Osteocyte (in vitro differentiated cells): ENCODE data around the gene MPPED1. TPM values are rescaled to one million over a fixed set of nuclear protein-coding genes. Genes with fewer than 3 reads are reported as not detected.

Experiments
- DNase-seq: peaks from one replicate; pipeline ENCODE4 v3.0.0; 2021; ENCODE audit warnings: mixed read lengths; ENCODE audit not compliant: unreplicated experiment; ENCODE audit errors: extremely low spot score
- H3K27ac Mint-ChIP-seq: one replicate; pipeline ENCODE4 v1.8.0; 2021; ENCODE audit warnings: mild to moderate bottlenecking, mixed read lengths; ENCODE audit not compliant: unreplicated experiment
- H3K27me3 Mint-ChIP-seq: one replicate; pipeline ENCODE4 v1.8.0; 2021; ENCODE audit warnings: mixed read lengths; ENCODE audit not compliant: unreplicated experiment
- H3K36me3 Mint-ChIP-seq: one replicate; pipeline ENCODE4 v1.8.0; 2021; ENCODE audit warnings: mixed read lengths; ENCODE audit not compliant: unreplicated experiment
- H3K4me1 Mint-ChIP-seq: one replicate; pipeline ENCODE4 v1.8.0; 2021; ENCODE audit warnings: mixed read lengths; ENCODE audit not compliant: unreplicated experiment
- H3K4me3 Mint-ChIP-seq: one replicate; pipeline ENCODE4 v1.8.0; 2021; ENCODE audit warnings: mild to moderate bottlenecking, moderate library complexity, mixed read lengths; ENCODE audit not compliant: unreplicated experiment
- H3K9me3 Mint-ChIP-seq: one replicate; pipeline ENCODE4 v1.8.0; 2021; ENCODE audit warnings: mixed read lengths; ENCODE audit not compliant: unreplicated experiment
- total RNA-seq: library from RNA; stranded (reverse); gene quantifications from 2 replicates; pipeline ENCODE4 v1.2.1, GENCODE V29; 2021
- TF ChIP-seq, protein P1 (sequence below): fragments of 200-600 bp; sonication (generic); IDR thresholded peaks from 2 replicates; pipeline ENCODE4 v1.5.0; 2021; ENCODE audit warnings: antibody characterized with exemption, mild to moderate bottlenecking, moderate library complexity

The MPPED1 gene
- total RNA-seq, 1 donor from 2014 or later = not detected

DNA sequence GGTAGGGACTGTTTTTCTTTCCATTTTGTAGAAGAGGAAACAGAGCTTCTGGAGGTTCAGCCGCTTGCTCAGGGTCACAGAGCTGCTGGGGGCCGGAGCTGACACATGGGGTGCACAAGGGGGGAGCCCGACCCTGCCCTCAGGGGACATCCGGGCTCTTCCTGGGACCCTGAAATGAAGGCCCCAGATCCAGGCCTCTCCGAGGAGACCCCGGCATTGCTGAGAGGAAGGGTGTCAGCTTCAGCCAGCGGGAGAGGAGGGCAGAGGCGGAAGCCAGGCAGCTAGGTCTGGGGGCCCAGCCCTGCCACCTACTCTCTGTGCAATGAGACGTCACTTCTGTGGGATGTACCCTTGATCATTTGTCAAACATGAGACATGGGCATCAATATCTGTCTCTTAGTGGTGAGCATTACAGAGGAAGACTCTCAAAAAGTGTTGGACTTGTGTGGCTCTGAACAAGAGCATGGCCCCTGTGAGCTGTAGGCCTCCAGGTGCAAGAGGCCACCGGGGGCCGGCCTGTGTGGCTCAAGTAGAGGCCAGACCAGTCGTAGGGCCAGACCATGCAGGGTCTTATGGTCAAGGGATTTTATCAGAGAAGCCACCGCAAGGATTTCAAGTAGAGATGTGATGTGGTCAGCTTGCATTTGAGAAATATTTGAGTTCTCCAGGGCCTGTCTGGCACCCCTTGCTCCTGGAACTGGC is 10.3 kb downstream of the MPPED1 start:
- Mint-ChIP-seq H3K4me1 (no peaks in the 10 kb centered on the region), H3K27ac (no peak overlapping the region), H3K27me3 (peaks cover 15% of the 10 kb centered on the region), H3K9me3 (no peaks in the 10 kb centered on the region), H3K36me3 (no peaks in the 10 kb centered on the region), H3K4me3 (no peak overlapping the region)
- no peak for DNase-seq
- TF ChIP-seq, protein P1, sequence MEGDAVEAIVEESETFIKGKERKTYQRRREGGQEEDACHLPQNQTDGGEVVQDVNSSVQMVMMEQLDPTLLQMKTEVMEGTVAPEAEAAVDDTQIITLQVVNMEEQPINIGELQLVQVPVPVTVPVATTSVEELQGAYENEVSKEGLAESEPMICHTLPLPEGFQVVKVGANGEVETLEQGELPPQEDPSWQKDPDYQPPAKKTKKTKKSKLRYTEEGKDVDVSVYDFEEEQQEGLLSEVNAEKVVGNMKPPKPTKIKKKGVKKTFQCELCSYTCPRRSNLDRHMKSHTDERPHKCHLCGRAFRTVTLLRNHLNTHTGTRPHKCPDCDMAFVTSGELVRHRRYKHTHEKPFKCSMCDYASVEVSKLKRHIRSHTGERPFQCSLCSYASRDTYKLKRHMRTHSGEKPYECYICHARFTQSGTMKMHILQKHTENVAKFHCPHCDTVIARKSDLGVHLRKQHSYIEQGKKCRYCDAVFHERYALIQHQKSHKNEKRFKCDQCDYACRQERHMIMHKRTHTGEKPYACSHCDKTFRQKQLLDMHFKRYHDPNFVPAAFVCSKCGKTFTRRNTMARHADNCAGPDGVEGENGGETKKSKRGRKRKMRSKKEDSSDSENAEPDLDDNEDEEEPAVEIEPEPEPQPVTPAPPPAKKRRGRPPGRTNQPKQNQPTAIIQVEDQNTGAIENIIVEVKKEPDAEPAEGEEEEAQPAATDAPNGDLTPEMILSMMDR = no peak

DNA sequence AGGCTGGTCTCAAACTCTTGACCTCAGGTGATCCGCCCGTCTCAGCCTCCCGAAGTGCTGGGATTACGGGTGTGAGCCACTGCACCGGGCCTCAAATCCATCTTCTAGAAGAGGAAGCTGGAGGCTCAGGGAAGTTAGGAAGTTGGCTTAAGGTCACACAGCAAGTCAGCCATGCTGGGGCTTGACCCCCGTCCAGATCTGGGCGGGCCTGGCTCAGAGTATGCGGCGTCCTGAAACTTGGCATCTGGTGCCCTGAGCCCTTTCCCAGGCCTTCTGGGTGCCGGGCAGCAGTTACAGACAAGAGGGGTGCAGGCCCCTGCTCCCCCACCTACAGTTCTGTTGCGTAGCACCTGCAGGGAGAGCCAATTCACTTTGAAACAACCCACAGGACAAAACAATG is 11.2 kb downstream of the MPPED1 start:
- Mint-ChIP-seq H3K9me3 (no peaks in the 10 kb centered on the region), H3K36me3 (no peaks in the 10 kb centered on the region), H3K4me3 (no peak overlapping the region), H3K27ac (no peak overlapping the region), H3K27me3 (peaks cover 15% of the 10 kb centered on the region), H3K4me1 (no peaks in the 10 kb centered on the region)
- no peak for DNase-seq
- TF ChIP-seq, protein P1 = no peak

DNA sequence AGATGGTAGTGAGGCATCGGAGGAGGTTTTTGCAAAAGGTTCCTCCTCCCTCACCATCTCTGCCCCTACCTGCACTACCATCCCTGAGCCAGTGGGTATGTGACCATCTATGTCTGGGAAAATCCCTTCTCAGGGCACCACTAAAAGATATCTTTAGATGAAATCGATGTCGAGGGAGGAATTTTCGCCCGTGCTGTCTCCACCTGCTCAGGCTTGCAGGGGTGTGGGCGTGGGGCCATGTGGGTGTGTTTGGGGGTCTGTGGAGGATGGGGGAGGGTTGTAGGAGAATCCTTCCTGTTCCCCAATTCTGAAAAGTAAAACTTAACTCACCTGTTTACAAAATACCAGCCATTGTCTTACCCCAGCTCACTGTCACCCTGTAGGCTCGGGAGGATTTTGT is 12.4 kb downstream of the MPPED1 start:
- no peaks in the 10 kb centered on the region for H3K36me3 Mint-ChIP-seq
- no peak overlapping the region for H3K27ac Mint-ChIP-seq
- H3K27me3 Mint-ChIP-seq = peaks cover 8% of the 10 kb centered on the region
- H3K4me1 Mint-ChIP-seq = no peaks in the 10 kb centered on the region
- no peaks in the 10 kb centered on the region for H3K9me3 Mint-ChIP-seq
- DNase-seq = no peak
- TF ChIP-seq, protein P1 = no peak
- H3K4me3 Mint-ChIP-seq = no peak overlapping the region

DNA sequence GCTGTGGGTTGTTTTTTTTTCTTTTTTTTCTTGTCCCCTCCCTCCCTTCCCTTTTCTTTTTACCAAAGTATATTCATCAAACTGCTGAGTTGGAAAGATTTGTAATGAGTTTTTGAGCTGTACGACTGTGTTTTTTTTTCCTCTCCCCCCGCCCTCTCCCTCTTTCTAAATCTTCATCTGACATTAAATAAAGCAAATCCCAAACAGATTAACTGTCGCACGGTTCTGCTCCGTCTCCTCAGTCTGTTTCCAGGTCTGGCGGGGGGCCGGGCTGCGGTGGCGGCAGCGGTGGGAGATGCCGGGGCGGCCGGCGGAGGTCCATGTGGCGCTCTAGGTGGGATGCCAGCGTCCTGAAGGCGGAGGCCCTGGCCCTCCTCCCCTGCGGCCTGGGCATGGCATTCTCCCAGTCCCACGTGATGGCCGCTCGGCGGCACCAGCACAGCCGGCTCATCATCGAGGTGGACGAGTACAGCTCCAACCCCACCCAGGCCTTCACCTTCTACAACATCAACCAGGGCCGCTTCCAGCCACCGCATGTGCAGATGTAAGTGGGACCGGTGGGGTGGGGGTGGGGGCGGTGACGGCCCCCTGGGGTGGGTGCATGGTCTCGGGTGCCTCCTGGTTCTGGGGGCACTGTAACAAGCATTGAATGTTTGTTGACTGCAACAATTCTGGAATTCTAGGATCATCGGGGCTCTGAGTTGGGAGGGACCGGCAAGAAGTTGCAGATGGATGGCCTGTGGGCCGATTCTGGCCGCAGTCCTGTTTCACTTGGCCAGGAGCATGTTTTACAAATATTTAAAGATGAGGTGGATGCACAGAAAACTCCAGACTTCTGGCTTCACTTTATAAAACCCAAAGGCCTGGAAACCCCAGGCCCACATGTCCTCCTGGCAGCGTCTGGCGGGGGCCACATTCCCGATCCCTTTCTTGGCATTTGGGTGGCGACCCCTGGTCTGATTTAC is 13.1 kb downstream of the MPPED1 start:
- no peak overlapping the region for H3K27ac Mint-ChIP-seq
- no peak for DNase-seq
- no peak overlapping the region for H3K4me3 Mint-ChIP-seq
- TF ChIP-seq, protein P1 = no peak
- H3K36me3 Mint-ChIP-seq = no peaks in the 10 kb centered on the region
- peaks cover 10% of the 10 kb centered on the region for H3K27me3 Mint-ChIP-seq
- H3K4me1 Mint-ChIP-seq = no peaks in the 10 kb centered on the region
- H3K9me3 Mint-ChIP-seq = no peaks in the 10 kb centered on the region
